Stimulated activated CD8-positive, alpha-beta memory T cell treated with anti-CD3 and anti-CD28 coated beads, Interleukin-15, amount 100 ng/mL, for 4 hours (primary cell): ENCODE data around the gene CEP78.

Source experiments
- DNase-seq, 2 donors: peaks; one replicate each; pipeline ENCODE4 v3.0.0-alpha.2; 2020; ENCODE audit warnings: low read depth in 2 of 2

The CEP78 gene

GRCh38 chr9:78306222-78307076 lies 70.6 kb downstream of the CEP78 start:
- DNase-seq = no peak

DNA sequence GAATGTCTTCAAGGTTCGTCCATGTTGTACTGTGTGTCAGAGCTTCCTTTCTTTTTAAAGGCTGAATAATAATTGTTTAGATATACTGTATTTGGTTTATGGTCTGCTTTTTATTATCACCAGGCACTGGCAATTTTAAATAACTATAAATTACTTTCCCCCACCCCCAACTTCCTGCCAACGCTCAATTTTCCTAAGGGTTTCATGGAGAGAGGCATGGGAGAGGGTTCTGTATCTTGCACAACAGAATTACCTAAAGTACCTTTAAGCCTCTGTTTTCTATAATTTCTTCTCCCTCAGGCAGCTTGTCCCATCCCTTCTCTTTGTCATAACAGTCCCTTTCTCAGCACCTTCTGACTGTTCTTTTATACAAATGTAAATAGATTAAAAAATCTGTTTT lies 71.5 kb downstream of the CEP78 start:
- no peak for DNase-seq

DNA sequence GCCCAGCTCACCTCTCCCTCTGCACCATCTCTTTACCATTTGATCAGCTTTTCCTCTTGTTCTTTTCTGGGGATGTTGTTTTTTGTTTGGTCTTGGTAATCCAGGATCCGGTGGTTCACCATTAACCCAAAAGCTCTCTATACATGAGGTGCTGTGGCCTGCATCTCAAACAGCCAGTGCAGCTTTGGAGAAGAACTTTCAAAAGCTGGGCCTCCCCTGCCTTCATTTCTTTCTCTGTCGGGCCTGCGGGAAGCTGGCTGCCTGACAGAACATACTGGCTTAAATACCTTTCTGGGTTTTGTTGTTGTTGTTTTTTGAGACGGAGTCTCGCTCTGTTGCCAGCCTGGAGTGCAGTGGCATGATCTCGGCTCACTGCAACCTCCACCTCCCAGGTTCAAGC lies 73.2 kb downstream of the CEP78 start:
- no peak for DNase-seq

- no peak for DNase-seq
These were observed 75.2 kb downstream of the CEP78 start for GRCh38 chr9:78311075-78311474.

- no peak for DNase-seq
These were observed 76.1 kb downstream of the CEP78 start for GRCh38 chr9:78311886-78312524.

DNA sequence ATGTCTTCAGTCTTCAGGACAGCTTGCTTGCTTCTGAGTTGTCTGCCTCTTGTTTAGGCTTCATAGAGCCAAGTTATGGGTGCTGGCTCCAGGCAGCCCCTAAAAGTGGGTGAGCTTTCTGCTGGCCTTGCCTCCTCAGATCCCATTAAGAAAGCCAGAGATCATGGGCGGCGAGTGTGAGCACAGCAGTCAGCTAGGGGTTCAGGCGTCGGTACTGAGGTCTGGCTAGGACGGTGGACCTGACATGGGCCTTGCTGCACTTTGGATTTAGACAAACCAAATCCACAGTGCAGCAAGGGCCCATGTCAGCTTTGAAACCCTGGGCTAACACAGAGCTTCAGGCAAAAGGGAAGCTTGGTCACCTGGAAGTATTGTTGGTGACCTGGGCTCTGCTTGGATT lies 78.7 kb downstream of the CEP78 start:
- no peak for DNase-seq

DNA sequence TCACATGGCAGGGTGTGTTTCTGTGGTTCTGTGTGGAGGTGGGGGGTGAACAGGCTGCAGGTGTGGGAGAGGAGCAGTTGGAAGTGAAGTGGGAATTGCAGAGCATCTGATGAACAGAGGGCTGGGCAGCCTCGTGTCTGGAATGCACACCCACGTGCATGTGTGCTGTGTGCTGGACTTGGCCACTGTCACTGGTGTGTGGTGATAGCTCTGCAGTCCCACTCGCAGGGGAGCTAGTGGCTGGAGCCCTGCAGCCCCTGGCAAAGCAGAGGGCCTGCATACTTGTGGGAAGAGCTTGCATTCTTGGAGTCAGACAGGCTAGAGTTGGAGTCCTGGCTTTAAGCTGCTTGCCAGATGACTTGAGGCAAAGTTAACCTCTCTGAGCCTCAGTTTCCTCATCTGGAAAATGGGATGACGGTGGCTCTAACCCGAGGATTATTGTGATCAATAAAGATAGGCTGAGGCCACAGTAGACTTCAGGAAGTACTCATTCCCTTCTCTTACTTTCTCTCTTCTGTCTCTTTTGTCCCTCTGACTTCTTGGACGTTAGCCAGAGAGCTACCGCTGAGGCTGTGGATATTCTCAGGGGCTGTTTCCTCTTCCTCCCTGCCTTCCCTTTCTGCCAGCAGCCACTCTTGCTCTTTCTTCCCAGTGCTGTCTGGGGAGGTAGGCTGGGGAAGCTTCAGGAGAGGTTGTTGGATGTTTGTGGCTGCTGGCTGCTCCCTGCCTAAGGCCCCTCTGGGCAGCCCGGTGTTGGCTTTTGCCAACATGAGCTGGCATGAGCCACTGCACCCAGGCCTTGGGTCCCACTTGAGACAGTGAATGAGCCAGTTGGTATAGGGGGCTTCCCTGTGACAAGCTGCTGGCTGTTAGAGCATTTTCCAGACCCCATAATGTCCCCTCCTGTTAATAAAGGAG lies 79.3 kb downstream of the CEP78 start:
- DNase-seq = no peak

DNA sequence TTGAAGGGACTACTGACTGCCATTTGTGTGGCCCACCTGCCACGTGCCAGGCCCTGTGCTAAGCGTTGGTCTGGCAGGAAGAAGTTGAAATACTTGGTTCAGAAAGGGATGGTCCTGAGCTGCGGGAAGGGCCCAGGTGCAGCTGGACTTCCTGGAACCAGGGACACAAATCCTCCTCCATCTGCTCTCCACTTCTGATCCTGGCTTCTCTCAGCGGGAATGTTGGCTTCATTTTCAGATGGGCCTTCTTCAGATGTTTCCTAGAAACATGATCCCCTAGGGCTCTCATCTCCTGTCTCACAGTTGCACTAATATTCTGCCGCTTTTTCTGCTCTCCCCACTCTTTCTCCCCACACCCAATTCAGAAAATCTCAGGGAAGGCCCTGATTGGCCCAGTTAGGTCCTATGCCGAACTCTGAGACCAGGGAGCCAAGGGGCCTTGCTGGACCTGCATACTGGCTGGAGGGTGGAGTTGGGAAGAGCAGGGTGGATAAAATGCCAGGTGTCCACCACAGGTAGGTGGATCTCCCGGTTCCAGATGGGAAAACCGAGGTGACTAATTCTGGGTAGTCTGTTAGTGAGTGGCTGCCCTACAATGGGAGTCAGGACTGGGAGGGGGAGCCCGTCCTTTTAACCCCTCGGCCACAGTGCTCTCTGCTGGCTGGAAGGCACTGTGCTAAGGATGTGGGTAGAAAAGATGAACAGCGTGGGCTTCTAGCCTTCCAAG lies 80.5 kb downstream of the CEP78 start:
- no peak for DNase-seq

DNA sequence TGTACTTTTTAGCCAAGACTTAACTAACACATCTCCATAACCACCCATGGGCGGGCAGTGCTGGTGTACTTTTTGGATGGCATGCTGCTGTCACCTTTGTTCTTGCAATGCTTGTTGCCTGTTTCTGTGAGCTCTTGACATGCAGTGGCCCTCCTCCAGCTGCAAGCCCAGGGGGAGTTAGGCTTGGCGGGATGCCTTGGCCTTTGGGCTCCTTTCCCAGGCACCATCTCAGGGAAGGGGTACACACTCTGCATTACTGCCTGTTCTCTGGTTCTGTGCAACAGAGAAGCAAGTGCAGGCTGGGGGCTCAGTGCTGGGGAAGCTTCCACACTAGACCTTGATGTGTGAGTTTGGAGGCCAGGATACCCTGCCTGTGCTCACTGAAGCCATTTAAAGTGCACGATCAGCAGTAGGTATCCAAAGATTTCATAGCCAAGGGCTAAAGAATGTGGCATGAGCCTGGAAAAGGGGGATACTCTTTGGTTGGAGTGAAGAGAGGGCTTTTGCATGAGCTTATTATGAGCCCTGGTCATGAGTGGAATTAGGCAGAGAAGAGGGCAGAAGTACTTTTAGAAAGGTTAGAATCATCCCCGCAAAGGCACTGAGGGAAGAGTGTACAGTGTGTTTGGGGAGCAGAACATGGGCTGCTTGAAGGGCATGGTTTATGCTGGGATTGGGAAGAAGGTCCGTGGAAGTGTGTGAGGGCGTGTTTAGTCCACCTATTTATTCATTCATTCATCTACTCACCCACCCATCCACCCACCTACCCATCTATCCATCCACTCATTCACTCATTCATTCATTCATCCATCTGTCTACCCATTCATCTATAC lies 83.5 kb downstream of the CEP78 start:
- no peak for DNase-seq

DNA sequence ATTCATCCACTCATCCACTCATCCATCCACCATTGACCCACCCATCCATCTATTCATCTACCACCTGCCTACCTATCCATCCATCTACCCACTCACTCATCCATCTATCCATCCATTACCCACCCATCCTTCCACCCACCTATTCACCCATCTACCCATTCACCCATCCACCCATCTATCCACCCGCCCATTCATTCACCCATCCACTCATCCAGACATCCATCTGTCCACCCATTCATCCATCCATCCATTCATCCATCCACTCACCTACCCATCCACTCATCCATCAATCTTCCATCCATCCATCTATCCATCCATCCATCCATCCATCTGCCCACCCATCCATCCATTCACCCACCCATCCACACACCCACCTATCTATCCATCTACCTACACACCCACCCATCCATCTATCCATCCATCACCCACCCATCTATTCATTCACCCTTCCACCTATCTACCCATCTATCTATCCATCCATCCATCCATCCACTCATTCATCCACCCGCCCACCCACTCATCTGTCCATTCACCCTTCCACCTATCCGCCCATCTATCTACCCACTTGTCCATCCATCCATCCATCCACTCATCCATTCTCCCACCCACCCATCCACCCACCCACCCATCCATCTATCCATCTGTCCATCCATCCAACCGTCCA lies 84.3 kb downstream of the CEP78 start:
- DNase-seq = no peak

- DNase-seq = no peak
These were observed 85.1 kb downstream of the CEP78 start for GRCh38 chr9:78320875-78321496.

- DNase-seq = no peak
These were observed 85.6 kb downstream of the CEP78 start for GRCh38 chr9:78321505-78321904.

DNA sequence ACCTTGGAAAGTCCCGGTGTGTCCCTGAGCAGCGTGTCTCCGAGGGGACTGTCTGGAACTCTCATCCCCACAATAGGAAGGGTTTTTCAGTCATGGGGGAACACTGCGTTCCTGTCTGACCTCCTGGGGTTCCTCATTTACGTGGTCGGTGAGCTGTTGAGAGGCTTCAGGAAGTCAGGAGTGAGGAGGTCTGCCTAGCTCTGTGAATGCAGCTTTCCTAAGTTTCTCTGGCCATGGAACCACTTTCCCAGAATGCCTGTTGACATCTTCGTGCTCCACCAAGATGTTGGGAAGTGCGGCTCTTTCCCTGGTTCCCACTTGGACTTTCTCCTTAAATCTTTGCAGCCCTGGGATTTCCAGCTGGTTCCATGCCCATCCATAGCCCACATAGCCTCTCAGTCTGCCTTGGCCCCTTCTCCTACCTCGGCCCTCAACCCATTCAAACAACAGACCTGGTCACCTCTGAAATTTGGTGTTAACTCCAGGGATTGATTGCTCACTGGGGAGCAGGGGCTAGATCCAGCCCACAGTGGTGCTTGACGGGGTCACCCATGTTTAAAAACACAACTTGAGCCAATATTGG lies 88.3 kb downstream of the CEP78 start:
- DNase-seq = no peak

- DNase-seq = no peak
These were observed 88.8 kb downstream of the CEP78 start for GRCh38 chr9:78324682-78325081.

DNA sequence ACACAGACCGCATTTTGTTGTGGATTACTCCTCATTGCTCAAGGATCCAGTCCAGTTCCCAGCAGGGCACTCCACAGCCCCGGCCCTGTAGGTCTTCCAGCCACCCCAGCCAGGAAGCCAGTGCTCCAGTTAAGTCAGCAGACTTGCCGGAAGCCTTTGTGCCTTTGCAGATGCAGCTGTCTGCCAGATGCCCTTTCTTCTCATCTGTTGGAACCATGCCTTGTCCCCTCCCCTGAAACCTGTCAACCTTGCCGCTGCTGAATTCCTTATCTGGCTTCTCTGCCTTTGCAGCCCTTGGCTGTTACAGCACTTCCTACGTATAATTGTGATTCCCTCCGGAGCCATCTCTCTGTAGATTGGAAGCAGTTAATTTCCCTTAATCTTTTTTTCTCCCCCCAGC lies 89.5 kb downstream of the CEP78 start:
- no peak for DNase-seq

DNA sequence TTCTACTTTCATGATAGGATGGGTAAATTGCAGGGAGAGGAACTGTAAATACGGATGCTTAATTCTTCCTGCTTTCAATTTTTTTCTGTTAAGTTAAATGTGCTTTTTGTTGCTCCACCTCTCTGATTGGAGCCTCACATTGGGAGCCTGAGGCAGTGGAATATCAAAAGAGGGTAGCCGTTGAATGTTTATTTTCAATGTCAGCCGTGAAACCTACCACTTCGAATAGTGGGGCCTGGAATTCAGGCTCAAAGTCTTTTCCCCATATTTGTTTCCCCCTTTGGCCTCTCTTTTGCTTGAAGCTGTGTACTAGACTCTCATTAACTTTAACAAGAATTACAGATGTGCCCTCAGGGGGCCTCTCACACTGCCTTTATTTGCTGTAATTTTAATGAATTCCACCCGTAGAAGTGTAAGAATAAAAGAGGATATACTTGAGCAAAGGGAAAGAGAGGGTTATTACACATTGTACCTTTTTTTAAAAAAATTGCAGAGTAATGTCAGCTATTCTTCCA lies 90.0 kb downstream of the CEP78 start:
- DNase-seq = no peak

DNA sequence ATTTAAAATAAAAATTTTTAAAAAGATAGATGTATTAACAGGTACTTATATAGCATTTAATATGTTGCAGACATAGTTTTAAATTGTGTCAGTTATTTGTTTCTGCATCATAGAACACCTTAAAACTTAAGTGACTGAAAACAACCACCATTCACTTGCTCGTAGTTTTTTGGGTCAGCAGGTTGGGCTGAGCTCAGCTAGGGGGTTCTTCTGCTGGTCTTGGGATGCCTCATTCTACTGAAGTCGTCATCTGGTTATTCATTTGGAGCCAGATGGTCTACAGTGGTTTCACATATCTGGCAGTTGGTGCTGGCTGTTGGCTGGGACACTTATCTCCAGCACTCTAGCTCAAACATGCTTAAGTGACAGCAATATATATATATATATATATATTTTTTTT lies 90.7 kb downstream of the CEP78 start:
- DNase-seq = no peak
